HCT116 (cell line): ENCODE data around the gene KLHL17. TPM values are rescaled to one million over a fixed set of nuclear protein-coding genes. Genes with fewer than 3 reads are reported as not detected.

ENCODE experiments used
- ATAC-seq: fragments of 200-7000 bp; cut with Tn5 transposase; 2 replicates; pipeline ENCODE4 v1.9.1; 2020; ENCODE audit warnings: mild to moderate bottlenecking, moderate library complexity
- BruUV-seq: library from RNA; stranded (reverse); fragments of 400-500 nt; replicated peaks from 2 replicates; lab custom pipeline; 2021; lab: Mats Ljungman, UMichigan
- CTCF ChIA-PET: fragments of 300-600 bp; sonication (Branson Sonifier 250); formaldehyde crosslinking; loops from one replicate; lab custom pipeline; 2021; ENCODE audit warnings: antibody characterized with exemption; lab: Charles Lee
- POLR2A ChIA-PET: fragments of 300-600, 350-600 bp; sonication (Branson Sonifier 250); formaldehyde crosslinking; loops from one replicate; lab custom pipeline; 2021; ENCODE audit warnings: antibody characterized with exemption; lab: Charles Lee
- RAD21 ChIA-PET, 2 experiments: fragments of 300-600 bp; sonication (Branson Sonifier 250); formaldehyde crosslinking; loops; one replicate each; lab custom pipeline; 2023; ENCODE audit warnings: low total read pairs in 2 of 2; ENCODE audit not compliant: uncharacterized antibody in 2 of 2, unreplicated experiment in 2 of 2, low non-redundant PET in 1 of 2; lab: Charles Lee
- DNase-seq: peaks from one replicate; pipeline ENCODE4 v3.0.0-alpha.2; 2010; ENCODE audit warnings: low read depth, low spot score
- H2AFZ ChIP-seq: fragments of 200-600 bp; shearing (Covaris generic), sonication (generic); 2 replicates; pipeline ENCODE4 v1.6.1; 2017; ENCODE audit warnings: low read depth, mixed run types, mixed read lengths, antibody characterized with exemption, low read length; ENCODE audit not compliant: poor library complexity, severe bottlenecking
- H3K27ac ChIP-seq: 2 replicates; pipeline ENCODE4 v1.5.1; 2012; ENCODE audit warnings: low read depth, low read length
- H3K27me3 ChIP-seq: fragments of 200-600 bp; sonication (generic); 2 replicates; pipeline ENCODE4 v1.6.1; 2016; ENCODE audit warnings: mixed run types, low read length, mixed read lengths; ENCODE audit not compliant: insufficient read depth
- H3K36me3 ChIP-seq, 2 experiments: fragments of 200-500 bp in 1 of 2; fragments of 200-600 bp in 1 of 2; sonication (Bioruptor generic) in 1 of 2; sonication (generic) in 1 of 2; 2 replicates each; pipeline versions ENCODE4 v1.5.1 to v1.6.1; 2014 to 2016; ENCODE audit warnings: low read length in 2 of 2, inconsistent platforms in 1 of 2, mixed read lengths in 1 of 2, mixed run types in 1 of 2; ENCODE audit not compliant: insufficient read depth in 2 of 2, control insufficient read depth in 1 of 2
- H3K4me1 ChIP-seq, 2 experiments: fragments of 200-600 bp in 1 of 2; sonication (generic) in 1 of 2; 2 replicates each; pipeline versions ENCODE4 v1.5.1 to v1.6.1; 2012 to 2017; ENCODE audit warnings: low read length in 2 of 2, inconsistent platforms in 1 of 2, mild to moderate bottlenecking in 1 of 2, mixed read lengths in 1 of 2, mixed run types in 1 of 2, moderate library complexity in 1 of 2; ENCODE audit not compliant: insufficient read depth in 2 of 2, control insufficient read depth in 1 of 2
- H3K4me2 ChIP-seq: fragments of 200-600 bp; sonication (generic); 2 replicates; pipeline ENCODE4 v1.6.1; 2017; ENCODE audit warnings: mixed run types, low read length, mixed read lengths
- H3K4me3 ChIP-seq, 2 experiments: fragments of 200-600 bp in 1 of 2; sonication (generic) in 1 of 2; replicated peaks in 1 of 2; 2 replicates each; pipeline ENCODE4 v1.5.1; 2011 to 2016; ENCODE audit warnings: low read length in 2 of 2, control low read depth in 1 of 2, low read depth in 1 of 2, mild to moderate bottlenecking in 1 of 2, mixed read lengths in 1 of 2, mixed run types in 1 of 2
- H3K79me2 ChIP-seq: fragments of 200-600 bp; sonication (generic); 2 replicates; pipeline ENCODE4 v1.6.1; 2017; ENCODE audit warnings: mild to moderate bottlenecking, mixed run types, low read length, moderate library complexity, mixed read lengths; ENCODE audit not compliant: insufficient read depth
- H3K9ac ChIP-seq: fragments of 200-600 bp; sonication (generic); 2 replicates; pipeline ENCODE4 v1.6.1; 2016; ENCODE audit warnings: low read length, mixed read lengths
- H3K9me2 ChIP-seq: fragments of 200-600 bp; sonication (generic), shearing (Covaris generic); 2 replicates; pipeline ENCODE4 v1.6.1; 2017; ENCODE audit warnings: mixed run types, mild to moderate bottlenecking, moderate library complexity; ENCODE audit not compliant: insufficient read depth
- H3K9me3 ChIP-seq, 2 experiments: fragments of 200-500 bp in 1 of 2; fragments of 200-600 bp in 1 of 2; sonication (Bioruptor generic) in 1 of 2; sonication (generic) in 1 of 2; 2 replicates each; pipeline ENCODE4 v1.6.1; 2014 to 2017; ENCODE audit warnings: low read length in 2 of 2, mixed read lengths in 2 of 2, inconsistent platforms in 1 of 2, low read depth in 1 of 2, mild to moderate bottlenecking in 1 of 2, mixed run types in 1 of 2, moderate library complexity in 1 of 2; ENCODE audit not compliant: control insufficient read depth in 1 of 2, insufficient read depth in 1 of 2
- H4K20me1 ChIP-seq: fragments of 200-600 bp; sonication (generic), shearing (Covaris generic); 2 replicates; pipeline ENCODE4 v1.6.1; 2017; ENCODE audit warnings: mixed run types, mild to moderate bottlenecking, moderate library complexity; ENCODE audit not compliant: insufficient read depth
- ATF3 ChIP-seq: IDR thresholded peaks from 2 replicates; pipeline ENCODE4 v1.6.1; 2012
- CBX3 ChIP-seq: IDR thresholded peaks from 2 replicates; pipeline ENCODE4 v1.6.1; 2012; ENCODE audit warnings: low read depth
- CTCF ChIP-seq, 3 experiments: fragments of 200-600 bp in 1 of 3; sonication (generic) in 1 of 3; IDR thresholded peaks in 2 of 3; conservative IDR thresholded peaks in 1 of 3; 2 replicates each; pipeline ENCODE4 v1.5.1; 2012 to 2017; ENCODE audit warnings: low read depth in 2 of 3, low read length in 2 of 3, antibody characterized with exemption in 1 of 3, borderline replicate concordance in 1 of 3, control low read depth in 1 of 3, mild to moderate bottlenecking in 1 of 3, mixed read lengths in 1 of 3, mixed run types in 1 of 3, moderate library complexity in 1 of 3; ENCODE audit not compliant: insufficient read depth in 1 of 3
- ELF1 ChIP-seq: IDR thresholded peaks from 2 replicates; pipeline ENCODE4 v1.6.1; 2012; ENCODE audit warnings: low read depth, borderline replicate concordance
- EZH2 ChIP-seq: fragments of 200-600 bp; sonication (generic); IDR thresholded peaks from 2 replicates; pipeline ENCODE4 v1.6.1; 2017; ENCODE audit warnings: antibody characterized with exemption, mixed run types
- EZH2phosphoT487 ChIP-seq: fragments of 200-600 bp; IDR thresholded peaks from 2 replicates; pipeline ENCODE4 v1.6.1; 2018; ENCODE audit warnings: antibody characterized with exemption, borderline replicate concordance
- FOSL1 ChIP-seq: IDR thresholded peaks from 2 replicates; pipeline ENCODE4 v1.6.1; 2012; ENCODE audit warnings: low read depth
- JUND ChIP-seq: IDR thresholded peaks from 2 replicates; pipeline ENCODE4 v1.6.1; 2012
- POLR2AphosphoS5 ChIP-seq: IDR thresholded peaks from 2 replicates; pipeline ENCODE4 v1.6.1; 2011; ENCODE audit warnings: mild to moderate bottlenecking, low read depth, low read length, moderate library complexity
- RAD21 ChIP-seq: IDR thresholded peaks from 2 replicates; pipeline ENCODE4 v1.6.1; 2012; ENCODE audit warnings: low read depth, mild to moderate bottlenecking
- SIN3A ChIP-seq: IDR thresholded peaks from 2 replicates; pipeline ENCODE4 v1.6.1; 2012; ENCODE audit warnings: low read depth
- SP1 ChIP-seq: IDR thresholded peaks from 2 replicates; pipeline ENCODE4 v1.6.1; 2012; ENCODE audit warnings: low read depth
- SRF ChIP-seq: IDR thresholded peaks from 2 replicates; pipeline ENCODE4 v1.6.1; 2012; ENCODE audit warnings: low read depth
- TCF7L2 ChIP-seq: IDR thresholded peaks from 2 replicates; pipeline ENCODE4 v1.7.0; 2011; ENCODE audit warnings: borderline replicate concordance, inconsistent platforms; ENCODE audit not compliant: insufficient read depth, insufficient read length; ENCODE audit errors: extremely low read depth
- YY1 ChIP-seq: IDR thresholded peaks from 2 replicates; pipeline ENCODE4 v1.6.1; 2011; ENCODE audit warnings: low read length, low read depth, moderate library complexity, mild to moderate bottlenecking; ENCODE audit not compliant: insufficient replicate concordance; ENCODE audit errors: extremely low read depth
- intact Hi-C: fragments of 100-400 bp; cut with micrococcal nuclease; formaldehyde crosslinking; loops from 2 replicates; pipeline ENCODE4 v1.10.0; 2022
- total RNA-seq: library from RNA; stranded (reverse); gene quantifications from one replicate; pipeline ENCODE4 v1.2.1, GENCODE V29; 2021; ENCODE audit not compliant: unreplicated experiment

The KLHL17 gene
- total RNA-seq, 1 experiment from 2014 or later, result 100.0 TPM

GRCh38 chr1:920010-920409 is 40.4 kb upstream of the KLHL17 start:
- Histone ChIP-seq H3K4me2 (no peak overlapping the region), H3K4me1 (peaks cover 31 to 37% of the 10 kb centered on the region in 2 experiments), H3K79me2 (no peaks in the 10 kb centered on the region), H2AFZ (no peak overlapping the region), H3K4me3 (no peak overlapping the region), H3K36me3 (no peaks in the 10 kb centered on the region), H3K9me3 (no peaks in the 10 kb centered on the region), H3K27ac (peak overlapping the region; percentile 48; the same call in 1 of the 2 replicates), H3K9ac (no peak overlapping the region)
- no peak for DNase-seq
- ChIA-PET POLR2A (no interaction called here), RAD21 (no interaction called here), CTCF (no interaction called here)
- no TSS peak for BruUV-seq
- TF ChIP-seq SP1 (no peak), EZH2phosphoT487 (no peak), POLR2AphosphoS5 (no peak), CBX3 (no peak), ATF3 (no peak), TCF7L2 (no peak), SIN3A (no peak), RAD21 (no peak), JUND (no peak), YY1 (no peak), FOSL1 (no peak)
- TF ChIP-seq, all 23 proteins: peak for 0
- Histone ChIP-seq H4K20me1 (no peaks in the 10 kb centered on the region), H3K9me2 (no peaks in the 10 kb centered on the region), H3K27me3 (peaks cover 37% of the 10 kb centered on the region; the same call in 1 of the 2 replicates)
- intact Hi-C loops, result no loop called here
- ATAC-seq, result no peak

GRCh38 chr1:920521-920920 is 39.9 kb upstream of the KLHL17 start:
- peaks cover 38% of the 10 kb centered on the region; the same call in 1 of the 2 replicates for H3K27me3 ChIP-seq
- peak overlapping the region; percentile 72 for H3K4me2 ChIP-seq
- DNase-seq (no peak), ATAC-seq (no peak)
- ChIA-PET CTCF (no interaction called here), POLR2A (no interaction called here), RAD21 (no interaction called here)
- H3K9me3 ChIP-seq, result no peaks in the 10 kb centered on the region
- H3K9me2 ChIP-seq, result no peaks in the 10 kb centered on the region
- H3K9ac ChIP-seq, result no peak overlapping the region
- no peaks in the 10 kb centered on the region for H3K36me3 ChIP-seq
- intact Hi-C loops, result no loop called here
- no peaks in the 10 kb centered on the region for H3K79me2 ChIP-seq
- no TSS peak for BruUV-seq
- peak overlapping the region; percentile 48; the same call in 1 of the 2 replicates for H3K27ac ChIP-seq
- H3K4me3 ChIP-seq, result no peak overlapping the region
- no peak overlapping the region for H2AFZ ChIP-seq
- no peaks in the 10 kb centered on the region for H4K20me1 ChIP-seq
- H3K4me1 ChIP-seq, result peaks cover 31 to 41% of the 10 kb centered on the region in 2 experiments
- TF ChIP-seq EZH2, result no peak
- TF ChIP-seq SRF, result no peak
- TF ChIP-seq CBX3, result no peak
- no peak for TF ChIP-seq ELF1
- TF ChIP-seq CTCF (IDR thresholded peaks at IDR 0.05 in 2 of 3, conservative IDR thresholded peaks at IDR 0.05 in 1 of 3; ENCODE audit: borderline replicate concordance in 1 of 3, insufficient read depth in 1 of 3, low read depth in 2 of 3, low read length in 2 of 3), result no peak
- TF ChIP-seq, all 23 proteins: peak for 0
